Skeletal muscle satellite cell (primary cell): Measurements from ENCODE around the gene SLC27A5.
A peak's percentile ranks its signal among the peaks of the same experiment; 100 is the strongest.
"Not testable (repeated sequence)": the region's sequence is repeated elsewhere in the genome, so short reads cannot be mapped to it uniquely, and the experiment has no call there.

Source experiments
- H3K27me3 ChIP-seq: 2 replicates; pipeline ENCODE4 v1.7.0; 2013; ENCODE audit warnings: low read length; ENCODE audit not compliant: control insufficient read depth, insufficient read depth
- H3K36me3 ChIP-seq: 2 replicates; pipeline ENCODE4 v1.7.0; 2013; ENCODE audit warnings: mild to moderate bottlenecking, control low read depth, low read length; ENCODE audit not compliant: insufficient read depth
- H3K4me1 ChIP-seq: 2 replicates; pipeline ENCODE4 v1.7.0; 2013; ENCODE audit warnings: low read length; ENCODE audit not compliant: control insufficient read depth, insufficient read depth
- H3K4me2 ChIP-seq: 2 replicates; pipeline ENCODE4 v1.7.0; 2013; ENCODE audit warnings: mild to moderate bottlenecking, low read length
- H3K4me3 ChIP-seq: 2 replicates; pipeline ENCODE4 v1.7.0; 2013; ENCODE audit warnings: low read length
- H3K9ac ChIP-seq: 2 replicates; pipeline ENCODE4 v1.7.0; 2013; ENCODE audit warnings: mild to moderate bottlenecking, low read depth, low read length, moderate library complexity
- H3K9me3 ChIP-seq: replicated peaks from 2 replicates; pipeline ENCODE4 v1.7.0; 2013; ENCODE audit warnings: mild to moderate bottlenecking, control low read depth, low read length

SLC27A5 gene

GRCh38 chr19:58548859-58549663 is 37.3 kb upstream of the SLC27A5 start:
- H3K4me3 ChIP-seq = no peak overlapping the region
- H3K9ac ChIP-seq = no peak overlapping the region
- no peak overlapping the region for H3K4me2 ChIP-seq
- peaks cover 74% of the 10 kb centered on the region for H3K36me3 ChIP-seq
- no peaks in the 10 kb centered on the region for H3K27me3 ChIP-seq
- peaks cover 27% of the 10 kb centered on the region for H3K4me1 ChIP-seq
- no peaks in the 10 kb centered on the region for H3K9me3 ChIP-seq

- Histone ChIP-seq H3K4me2 (peak overlapping the region; percentile 63), H3K4me3 (peak overlapping the region; percentile 43), H3K27me3 (no peaks in the 10 kb centered on the region), H3K9me3 (no peaks in the 10 kb centered on the region), H3K36me3 (peaks cover 70% of the 10 kb centered on the region), H3K9ac (no peak overlapping the region), H3K4me1 (peaks cover 20% of the 10 kb centered on the region)
Observed at GRCh38 chr19:58547323-58548312, 35.8 kb upstream of the SLC27A5 start.

- H3K4me3 ChIP-seq = peak overlapping the region; percentile 99
- peak overlapping the region; percentile 95 for H3K9ac ChIP-seq
- no peaks in the 10 kb centered on the region for H3K9me3 ChIP-seq
- peaks cover 55% of the 10 kb centered on the region for H3K36me3 ChIP-seq
- H3K27me3 ChIP-seq = no peaks in the 10 kb centered on the region
- peak overlapping the region; percentile 99 for H3K4me2 ChIP-seq
- H3K4me1 ChIP-seq = peaks cover 20% of the 10 kb centered on the region
Observed at GRCh38 chr19:58546019-58546530, 34.3 kb upstream of the SLC27A5 start.

GRCh38 chr19:58545286-58546018 is 33.7 kb upstream of the SLC27A5 start:
- Histone ChIP-seq H3K36me3 (peaks cover 48% of the 10 kb centered on the region), H3K27me3 (no peaks in the 10 kb centered on the region), H3K4me3 (peak overlapping the region; percentile 99), H3K4me1 (peaks cover 20% of the 10 kb centered on the region), H3K9ac (peak overlapping the region; percentile 95), H3K4me2 (peak overlapping the region; percentile 99), H3K9me3 (no peaks in the 10 kb centered on the region)

GRCh38 chr19:58544591-58545285 is 32.9 kb upstream of the SLC27A5 start:
- Histone ChIP-seq H3K27me3 (peaks cover under 1% of the 10 kb centered on the region), H3K9ac (peak overlapping the region; percentile 95), H3K36me3 (peaks cover 41% of the 10 kb centered on the region), H3K4me1 (peaks cover 20% of the 10 kb centered on the region), H3K9me3 (no peaks in the 10 kb centered on the region), H3K4me2 (peak overlapping the region; percentile 99), H3K4me3 (peak overlapping the region; percentile 99)

- Histone ChIP-seq H3K4me1 (peaks cover 20% of the 10 kb centered on the region), H3K9me3 (no peaks in the 10 kb centered on the region), H3K4me2 (peak within 1 kb of the TSS; percentile 99), H3K36me3 (peaks cover 34% of the 10 kb centered on the region), H3K27me3 (peaks cover 8% of the 10 kb centered on the region), H3K9ac (peak within 1 kb of the TSS; percentile 95), H3K4me3 (peak within 1 kb of the TSS; percentile 99)
Observed at GRCh38 chr19:58543826-58544590, 32.2 kb upstream of the SLC27A5 start, which contains the start of gene TRIM28. TRIM28 (plus strand) TSS chr19:58544064; CDS start chr19:58544758, 694 bp downstream.

- H3K9me3 ChIP-seq, H3K9ac ChIP-seq, H3K4me3 ChIP-seq: not testable (repeated sequence)
- H3K36me3 ChIP-seq = peaks cover 22% of the 10 kb centered on the region
- peaks cover 20% of the 10 kb centered on the region for H3K4me1 ChIP-seq
- H3K27me3 ChIP-seq = peaks cover 20% of the 10 kb centered on the region
- H3K4me2 ChIP-seq = peak overlapping the region; percentile 99
Observed at GRCh38 chr19:58542641-58543372, 31.0 kb upstream of the SLC27A5 start.

GRCh38 chr19:58539169-58539559 is 27.4 kb upstream of the SLC27A5 start:
- H3K9ac ChIP-seq, H3K4me2 ChIP-seq, H3K4me3 ChIP-seq, H3K36me3 ChIP-seq, H3K9me3 ChIP-seq, H3K4me1 ChIP-seq: not testable (repeated sequence)
- peaks cover 30% of the 10 kb centered on the region for H3K27me3 ChIP-seq

GRCh38 chr19:58538257-58539168 is 26.7 kb upstream of the SLC27A5 start:
- no peak overlapping the region for H3K4me3 ChIP-seq
- H3K36me3 ChIP-seq = no peaks in the 10 kb centered on the region
- peak overlapping the region; percentile 59 for H3K4me2 ChIP-seq
- H3K9ac ChIP-seq = no peak overlapping the region
- H3K27me3 ChIP-seq = peaks cover 35% of the 10 kb centered on the region
- H3K9me3 ChIP-seq = no peaks in the 10 kb centered on the region
- no peaks in the 10 kb centered on the region for H3K4me1 ChIP-seq
